ENCODE measurements around the gene SETD9.

The SETD9 gene, protein sequence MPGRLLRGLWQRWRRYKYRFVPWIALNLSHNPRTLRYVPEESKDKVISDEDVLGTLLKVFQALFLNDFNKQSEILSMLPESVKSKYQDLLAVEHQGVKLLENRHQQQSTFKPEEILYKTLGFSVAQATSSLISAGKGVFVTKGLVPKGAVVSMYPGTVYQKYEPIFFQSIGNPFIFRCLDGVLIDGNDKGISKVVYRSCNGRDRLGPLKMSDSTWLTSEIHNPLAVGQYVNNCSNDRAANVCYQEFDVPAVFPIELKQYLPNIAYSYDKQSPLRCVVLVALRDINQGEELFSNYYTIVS

DNA sequence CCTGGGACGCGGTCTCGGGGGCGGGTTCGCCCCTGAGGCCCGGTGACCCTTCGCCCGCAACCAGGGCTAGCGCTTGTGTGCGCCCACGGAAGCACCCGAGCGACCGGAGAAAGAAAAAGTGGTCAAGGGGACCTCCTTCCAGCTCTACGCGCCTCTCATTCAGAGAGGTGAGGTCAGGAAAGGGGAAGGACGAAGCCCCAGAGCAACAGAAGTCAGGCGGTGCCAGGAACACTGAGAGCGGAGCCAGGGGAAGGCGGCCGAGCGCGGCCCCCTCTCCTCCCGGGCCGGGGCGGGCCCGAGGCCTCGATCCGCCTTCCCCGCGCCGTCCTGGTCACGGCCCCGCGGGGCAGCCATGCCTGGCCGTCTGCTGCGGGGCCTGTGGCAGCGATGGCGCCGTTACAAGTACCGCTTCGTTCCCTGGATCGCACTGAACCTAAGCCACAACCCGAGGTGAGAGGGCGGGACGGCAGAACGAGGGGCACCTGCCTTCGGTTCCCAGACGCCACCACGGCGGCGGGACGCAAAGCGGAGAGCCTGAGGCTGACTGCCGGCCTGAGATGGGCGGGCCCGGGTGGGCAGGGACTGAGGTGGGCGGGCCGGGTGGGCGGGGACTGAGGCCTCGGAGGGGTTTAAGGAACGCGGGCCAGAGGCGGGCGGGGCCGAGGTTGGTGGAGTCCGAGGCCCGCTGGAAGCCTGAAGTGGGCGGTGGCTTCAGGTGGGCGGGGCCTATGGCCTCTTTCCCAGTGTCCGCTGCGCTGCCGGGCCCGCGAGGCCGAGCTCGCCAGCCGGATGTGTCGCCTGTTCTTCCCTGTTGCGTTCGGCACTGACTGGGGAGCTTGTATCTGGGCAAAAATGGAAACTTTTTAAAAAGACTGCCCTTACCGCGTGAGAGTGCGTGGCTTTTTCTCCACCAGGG, at the start of gene SETD9:
Gene SETD9 (plus strand): TSS at position 303 of the 916 bp plus-strand sequence. CDS start 50 bp downstream, at position 353.
- Histone ChIP-seq H3K4me3 (peak within 1 kb of the TSS; percentile 67 to 74), H3K4me1 (peaks cover 0 to 10% (median 4%) of the 10 kb centered on the region in 4 donors), H3K36me3 (no peaks in the 10 kb centered on the region), H3K27ac (peak within 1 kb of the TSS; percentile 92 to 94), H3K27me3 (no peaks in the 10 kb centered on the region), H3K9me3 (no peaks in the 10 kb centered on the region)
- TF ChIP-seq, protein P1, sequence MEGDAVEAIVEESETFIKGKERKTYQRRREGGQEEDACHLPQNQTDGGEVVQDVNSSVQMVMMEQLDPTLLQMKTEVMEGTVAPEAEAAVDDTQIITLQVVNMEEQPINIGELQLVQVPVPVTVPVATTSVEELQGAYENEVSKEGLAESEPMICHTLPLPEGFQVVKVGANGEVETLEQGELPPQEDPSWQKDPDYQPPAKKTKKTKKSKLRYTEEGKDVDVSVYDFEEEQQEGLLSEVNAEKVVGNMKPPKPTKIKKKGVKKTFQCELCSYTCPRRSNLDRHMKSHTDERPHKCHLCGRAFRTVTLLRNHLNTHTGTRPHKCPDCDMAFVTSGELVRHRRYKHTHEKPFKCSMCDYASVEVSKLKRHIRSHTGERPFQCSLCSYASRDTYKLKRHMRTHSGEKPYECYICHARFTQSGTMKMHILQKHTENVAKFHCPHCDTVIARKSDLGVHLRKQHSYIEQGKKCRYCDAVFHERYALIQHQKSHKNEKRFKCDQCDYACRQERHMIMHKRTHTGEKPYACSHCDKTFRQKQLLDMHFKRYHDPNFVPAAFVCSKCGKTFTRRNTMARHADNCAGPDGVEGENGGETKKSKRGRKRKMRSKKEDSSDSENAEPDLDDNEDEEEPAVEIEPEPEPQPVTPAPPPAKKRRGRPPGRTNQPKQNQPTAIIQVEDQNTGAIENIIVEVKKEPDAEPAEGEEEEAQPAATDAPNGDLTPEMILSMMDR (IDR thresholded peaks at IDR 0.05): no peak
- peak; percentile 98 to 99 for DNase-seq
- intact Hi-C loops (cut with DNase I; ENCODE audit: low total_unique reads): loop anchor here (2.0 to 5.0 kb wide), 3 partner anchors 43 to 263 kb away; partner anchors contain the start of genes MAP3K1 and MIER3

DNA sequence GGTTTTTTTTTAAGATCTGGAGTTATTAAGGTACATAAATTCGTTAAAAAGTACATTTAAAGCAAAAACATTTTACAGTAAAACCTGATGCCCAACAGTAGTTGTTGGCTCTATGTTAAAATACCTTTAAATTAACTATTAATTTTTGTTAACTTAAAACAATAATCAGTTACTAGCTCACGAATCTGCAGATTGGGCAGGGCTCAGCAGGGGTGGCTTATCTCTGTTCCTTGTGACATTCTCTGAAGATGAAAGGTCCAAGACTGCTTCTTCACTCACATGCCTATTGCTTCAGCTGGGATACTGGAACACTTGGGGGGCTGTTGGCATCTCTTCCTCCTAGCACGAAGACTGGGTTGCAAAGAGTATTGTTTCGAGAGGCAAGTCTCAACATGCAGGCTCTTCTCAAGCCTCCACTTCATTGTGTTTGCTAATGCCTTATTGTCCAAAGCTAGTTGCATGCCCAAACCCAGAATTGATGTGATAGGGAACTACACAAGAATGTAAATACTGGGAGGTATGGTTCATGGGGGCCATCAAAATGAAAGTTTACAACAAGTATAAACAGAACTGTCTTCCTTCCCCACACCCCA, 47.4 kb upstream of the SETD9 start:
- DNase-seq: no peak
- Histone ChIP-seq H3K27me3 (no peaks in the 10 kb centered on the region), H3K9me3 (no peaks in the 10 kb centered on the region), H3K36me3 (peaks cover 16 to 41% (median 26%) of the 10 kb centered on the region in 3 donors), H3K4me3 (no peak overlapping the region), H3K4me1 (no peaks in the 10 kb centered on the region), H3K27ac (no peak overlapping the region)
- intact Hi-C loops (cut with DNase I; ENCODE audit: low total_unique reads): no loop called here
- TF ChIP-seq, protein P1 (IDR thresholded peaks at IDR 0.05): no peak

DNA sequence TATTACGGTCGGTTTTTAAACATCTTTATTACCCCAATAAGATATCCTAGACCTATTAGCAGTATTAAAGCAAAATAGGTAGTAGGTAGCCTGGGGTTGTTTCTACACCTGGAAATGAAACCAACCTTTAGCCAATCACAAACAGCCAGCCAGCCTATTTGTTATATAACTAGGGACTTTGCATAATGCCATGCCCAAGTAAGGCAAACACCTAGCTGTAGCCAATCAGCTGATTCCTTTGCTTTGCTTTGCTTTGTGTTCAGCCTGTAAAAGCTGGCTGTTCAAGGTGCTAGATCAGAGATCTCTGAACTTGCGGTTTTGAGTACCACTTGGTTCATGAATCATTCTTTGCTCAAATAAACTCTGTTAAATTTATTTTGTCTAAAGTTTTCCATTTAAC, 46.5 kb upstream of the SETD9 start:
- H3K27ac ChIP-seq: no peak overlapping the region
- no peaks in the 10 kb centered on the region for H3K9me3 ChIP-seq
- H3K4me3 ChIP-seq: no peak overlapping the region
- peaks cover 0 to 5% (median 0%) of the 10 kb centered on the region in 4 donors for H3K4me1 ChIP-seq
- intact Hi-C loops (cut with DNase I; ENCODE audit: low total_unique reads): no loop called here
- TF ChIP-seq, protein P1 (IDR thresholded peaks at IDR 0.05): no peak
- no peak for DNase-seq
- H3K27me3 ChIP-seq: no peaks in the 10 kb centered on the region
- peaks cover 16 to 44% (median 26%) of the 10 kb centered on the region in 3 donors for H3K36me3 ChIP-seq

DNA sequence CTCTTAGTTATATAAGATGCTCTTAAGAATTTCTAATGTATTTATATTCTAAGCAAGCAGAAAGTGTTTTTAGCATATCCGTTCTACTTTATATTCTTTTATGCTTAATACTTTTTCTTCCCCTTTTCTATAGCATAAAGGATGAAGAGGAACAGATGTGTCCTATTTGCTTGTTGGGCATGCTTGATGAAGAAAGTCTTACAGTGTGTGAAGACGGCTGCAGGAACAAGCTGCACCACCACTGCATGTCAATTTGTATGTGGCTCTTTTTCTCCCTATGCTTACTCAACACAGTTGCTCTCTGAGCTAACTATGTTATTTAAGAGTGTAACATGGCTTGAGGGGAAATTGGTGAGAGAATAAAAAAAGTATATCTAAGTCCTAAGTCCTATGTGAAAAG, 37.6 kb upstream of the SETD9 start:
- Histone ChIP-seq H3K4me1 (peaks cover 0 to 5% (median 0%) of the 10 kb centered on the region in 4 donors), H3K27ac (no peak overlapping the region), H3K9me3 (no peaks in the 10 kb centered on the region), H3K4me3 (no peak overlapping the region), H3K27me3 (no peaks in the 10 kb centered on the region), H3K36me3 (peaks cover 34 to 68% (median 34%) of the 10 kb centered on the region in 3 donors)
- TF ChIP-seq, protein P1 (IDR thresholded peaks at IDR 0.05): no peak
- no peak for DNase-seq
- intact Hi-C loops (cut with DNase I; ENCODE audit: low total_unique reads): no loop called here

DNA sequence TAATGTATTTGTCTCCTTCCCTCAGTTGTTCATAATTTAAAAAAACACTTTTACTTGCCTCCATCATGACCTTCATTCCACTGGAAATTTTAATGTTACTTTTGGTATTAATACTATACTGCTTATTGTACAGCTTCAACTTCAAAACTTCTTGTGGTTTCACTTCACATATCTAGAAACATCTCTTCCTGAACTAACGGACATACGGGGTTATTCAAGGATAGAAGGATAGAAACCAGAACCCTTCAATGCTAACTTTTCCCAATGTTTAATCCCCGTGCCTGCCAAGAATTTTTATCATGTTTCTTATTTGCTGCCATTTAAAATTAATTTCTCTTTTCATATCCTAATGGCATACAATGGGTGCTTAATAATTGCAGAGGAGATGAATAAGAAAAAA, 36.3 kb upstream of the SETD9 start:
- Histone ChIP-seq H3K36me3 (peaks cover 34 to 72% (median 42%) of the 10 kb centered on the region in 3 donors), H3K4me3 (no peak overlapping the region), H3K9me3 (no peaks in the 10 kb centered on the region), H3K27me3 (no peaks in the 10 kb centered on the region), H3K4me1 (no peaks in the 10 kb centered on the region), H3K27ac (no peak overlapping the region)
- intact Hi-C loops (cut with DNase I; ENCODE audit: low total_unique reads): no loop called here
- TF ChIP-seq, protein P1 (IDR thresholded peaks at IDR 0.05): no peak
- DNase-seq: no peak

Measured in tibial artery (tissue), 4 donors.